Measurements from ENCODE around the gene SEPTIN10. TPM values are rescaled to one million over a fixed set of nuclear protein-coding genes. Genes with fewer than 3 reads are reported as not detected.
A peak's percentile ranks its signal among the peaks of the same experiment; 100 is the strongest.

The SEPTIN10 gene
- total and polyA plus RNA-seq, 2 donors (not counting 1 experiment from before 2014, with no cell fraction given): 0.28 TPM; not detected in 1

DNA sequence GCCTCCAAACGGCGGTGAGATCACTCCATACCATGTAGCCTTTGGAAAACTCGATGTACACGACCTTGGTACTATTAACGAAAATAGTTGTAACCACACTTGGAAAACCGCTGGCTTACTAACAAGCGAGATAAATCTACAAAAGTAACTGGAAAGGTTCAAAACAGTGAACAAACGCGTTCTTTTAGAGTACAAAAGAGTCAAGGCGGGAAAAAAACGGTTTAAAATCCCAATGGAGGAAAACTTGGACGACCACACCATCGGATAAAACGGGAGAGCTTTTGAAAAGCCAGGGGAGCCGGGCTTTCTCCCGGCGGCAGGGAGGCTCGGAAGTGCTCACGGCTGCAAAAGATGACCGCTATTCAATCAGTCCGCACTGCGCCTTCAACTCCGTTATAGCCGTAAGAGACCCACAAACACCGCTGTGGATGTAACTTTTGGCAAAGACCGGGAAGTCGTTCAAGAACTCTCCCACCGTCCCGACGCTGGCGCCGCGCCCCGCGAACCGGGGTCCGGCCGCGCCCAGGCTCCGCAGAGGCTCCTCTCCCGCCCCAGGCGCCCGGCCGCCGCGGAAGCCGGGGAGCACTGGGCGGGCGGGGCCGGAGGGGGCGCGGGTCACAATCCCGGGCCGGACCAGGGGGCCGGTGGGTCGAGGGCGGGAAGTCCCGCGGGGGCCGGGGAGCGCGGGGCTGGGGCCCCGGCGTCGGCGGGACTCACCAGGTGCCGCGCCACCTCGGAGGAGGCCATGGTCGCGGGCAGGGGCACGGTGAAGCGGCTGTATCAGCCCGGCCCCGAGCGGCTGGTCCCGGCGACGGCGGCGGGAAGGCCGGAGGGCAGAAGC, 465 bp downstream of the SEPTIN10 start:
- Histone ChIP-seq H4K20me1 (ENCODE audit: control insufficient read depth, insufficient read depth, low read length, poor library complexity, severe bottlenecking) (no peaks in the 10 kb centered on the region), H3K27me3 (replicated peaks in 1 of 4; ENCODE audit: control extremely low read depth in 1 of 4, control insufficient read depth in 3 of 4, insufficient read depth in 4 of 4, low read length in 3 of 4) (peaks cover 0 to 49% (median 43%) of the 10 kb centered on the region in 4 experiments), H3K9me3 (ENCODE audit: control extremely low read depth in 1 of 3, control insufficient read depth in 2 of 3, insufficient read depth in 1 of 3, low read length in 2 of 3) (peaks cover 0 to 27% (median 3%) of the 10 kb centered on the region in 3 donors), H3K4me2 (replicated peaks; ENCODE audit: low read depth, low read length, poor library complexity, severe bottlenecking) (peak overlapping the region; percentile 75), H3K4me1 (ENCODE audit: control insufficient read depth in 2 of 2, insufficient read depth in 2 of 2, low read length in 2 of 2) (peaks cover 13 to 17% of the 10 kb centered on the region in 2 donors), H3K36me3 (replicated peaks in 1 of 2; ENCODE audit: control extremely low read depth in 1 of 2, control insufficient read depth in 1 of 2, extremely low read depth in 1 of 2, insufficient read depth in 2 of 2, low read length in 1 of 2) (no peaks in the 10 kb centered on the region), H3K9ac (ENCODE audit: low read length) (peak overlapping the region; percentile 59), H3K27ac (ENCODE audit: low read length in 2 of 2) (no peak overlapping the region), H2AFZ (ENCODE audit: insufficient read depth, low read depth, low read length, poor library complexity, severe bottlenecking) (peak overlapping the region; percentile 76), H3K4me3 (ENCODE audit: control extremely low read depth in 1 of 5, extremely low read depth in 1 of 5, insufficient read depth in 1 of 5, low read depth in 2 of 5, low read length in 4 of 5) (peak overlapping the region in 3 of 5 experiments; percentile 51 to 57 (median 54)), H3K79me2 (ENCODE audit: control insufficient read depth, insufficient read depth, low read length) (no peaks in the 10 kb centered on the region)
- ChIA-PET CTCF (no interaction called here), POLR2A (no interaction called here)
- Mint-ChIP-seq H3K27me3 (peaks cover 62% of the 10 kb centered on the region), H3K9me3 (ENCODE audit: insufficient read depth) (no peaks in the 10 kb centered on the region), H3K4me3 (peak overlapping the region; percentile 88), H3K4me1 (peaks cover 14% of the 10 kb centered on the region), H3K27ac (no peak overlapping the region)
- DNase-seq (peak; percentile 32), ATAC-seq (ENCODE audit: low read depth) (no peak)
- WGBS (ENCODE audit: insufficient coverage): 7% methylated on average over 81 of the region's 82 CpGs
- intact Hi-C loops (cut with micrococcal nuclease): no loop called here
- no peak for TF ChIP-seq CTCF (IDR thresholded peaks at IDR 0.05)
- peak; percentile 63 for TF ChIP-seq EZH2 (IDR thresholded peaks at IDR 0.05; ENCODE audit: borderline replicate concordance, insufficient read depth, low read depth, low read length, poor library complexity, severe bottlenecking)

DNA sequence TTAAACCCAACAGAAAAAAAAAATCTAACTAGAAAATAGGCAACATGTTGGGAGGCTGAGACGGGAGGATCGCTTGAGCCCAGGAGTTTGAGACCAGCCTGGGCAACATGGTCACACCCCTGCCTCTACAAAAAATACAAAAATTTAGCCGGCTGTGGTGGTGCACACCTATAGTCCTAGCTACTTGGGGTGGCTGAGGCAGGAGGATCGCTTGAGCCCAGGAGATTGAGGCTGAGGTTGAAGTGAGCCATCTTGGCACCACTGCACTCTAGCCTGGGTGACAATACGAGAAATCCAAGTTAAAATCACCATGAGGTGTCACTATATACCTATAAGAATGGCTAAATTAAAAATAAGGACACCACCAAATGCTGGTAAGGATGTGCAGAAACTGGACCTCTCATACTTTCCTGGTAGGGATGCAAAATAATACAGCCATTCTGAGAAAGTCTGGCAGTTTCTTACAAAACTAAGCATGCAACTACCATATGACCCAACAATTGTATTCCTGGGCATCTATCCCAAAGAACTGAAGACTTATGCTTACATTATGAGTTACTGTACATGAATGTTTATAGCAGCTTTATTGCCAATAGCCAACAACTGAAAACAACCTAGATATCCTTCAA, 2.2 kb downstream of the SEPTIN10 start:
- intact Hi-C loops (cut with micrococcal nuclease): no loop called here
- no peaks in the 10 kb centered on the region for H3K9me3 Mint-ChIP-seq (ENCODE audit: insufficient read depth)
- H3K27ac Mint-ChIP-seq: no peak overlapping the region
- CTCF ChIA-PET: no interaction called here
- Histone ChIP-seq H3K9ac (ENCODE audit: low read length) (no peak overlapping the region), H3K9me3 (ENCODE audit: control extremely low read depth in 1 of 3, control insufficient read depth in 2 of 3, insufficient read depth in 1 of 3, low read length in 2 of 3) (peaks cover 0 to 27% (median 0%) of the 10 kb centered on the region in 3 donors), H3K4me2 (replicated peaks; ENCODE audit: low read depth, low read length, poor library complexity, severe bottlenecking) (no peak overlapping the region), H4K20me1 (ENCODE audit: control insufficient read depth, insufficient read depth, low read length, poor library complexity, severe bottlenecking) (no peaks in the 10 kb centered on the region), H3K79me2 (ENCODE audit: control insufficient read depth, insufficient read depth, low read length) (no peaks in the 10 kb centered on the region), H3K4me3 (ENCODE audit: control extremely low read depth in 1 of 5, extremely low read depth in 1 of 5, insufficient read depth in 1 of 5, low read depth in 2 of 5, low read length in 4 of 5) (no peak overlapping the region), H3K4me1 (ENCODE audit: control insufficient read depth in 2 of 2, insufficient read depth in 2 of 2, low read length in 2 of 2) (peaks cover 13 to 17% of the 10 kb centered on the region in 2 donors), H3K27me3 (replicated peaks in 1 of 4; ENCODE audit: control extremely low read depth in 1 of 4, control insufficient read depth in 3 of 4, insufficient read depth in 4 of 4, low read length in 3 of 4) (peaks cover 0 to 53% (median 46%) of the 10 kb centered on the region in 4 experiments), H3K27ac (ENCODE audit: low read length in 2 of 2) (no peak overlapping the region), H2AFZ (ENCODE audit: insufficient read depth, low read depth, low read length, poor library complexity, severe bottlenecking) (no peak overlapping the region), H3K36me3 (replicated peaks in 1 of 2; ENCODE audit: control extremely low read depth in 1 of 2, control insufficient read depth in 1 of 2, extremely low read depth in 1 of 2, insufficient read depth in 2 of 2, low read length in 1 of 2) (no peaks in the 10 kb centered on the region)
- H3K4me3 Mint-ChIP-seq: no peak overlapping the region
- ATAC-seq (ENCODE audit: low read depth) (no peak), DNase-seq (no peak)
- peaks cover 14% of the 10 kb centered on the region for H3K4me1 Mint-ChIP-seq
- peaks cover 60% of the 10 kb centered on the region for H3K27me3 Mint-ChIP-seq
- POLR2A ChIA-PET: no interaction called here
- WGBS (ENCODE audit: insufficient coverage): no CpG with 5 or more reads among the region's 5 CpGs
- TF ChIP-seq CTCF (IDR thresholded peaks at IDR 0.05) (no peak), EZH2 (IDR thresholded peaks at IDR 0.05; ENCODE audit: borderline replicate concordance, insufficient read depth, low read depth, low read length, poor library complexity, severe bottlenecking) (no peak)
